ENCODE results near the gene EMILIN2. TPM values are rescaled to one million over a fixed set of nuclear protein-coding genes. Genes with fewer than 3 reads are reported as not detected.
"Not testable (repeated sequence)": the region's sequence is repeated elsewhere in the genome, so short reads cannot be mapped to it uniquely, and the experiment has no call there.

EMILIN2 gene
- total RNA-seq, 1 experiment from 2014 or later = 2.3 TPM

- Histone ChIP-seq H2AFZ (ENCODE audit: low read length) (no peak overlapping the region), H3K4me1 (ENCODE audit: low read length) (peaks cover 23% of the 10 kb centered on the region), H3K27me3 (ENCODE audit: low read length) (no peaks in the 10 kb centered on the region), H3K9me2 (replicated peaks; ENCODE audit: insufficient read depth, low read length) (no peaks in the 10 kb centered on the region), H3K36me3 (ENCODE audit: insufficient read depth, low read length) (no peaks in the 10 kb centered on the region), H3K79me2 (ENCODE audit: low read length) (no peaks in the 10 kb centered on the region), H4K20me1 (ENCODE audit: insufficient read depth, low read depth, low read length) (no peaks in the 10 kb centered on the region), H3K4me3 (ENCODE audit: low read length) (no peak overlapping the region), H3K9ac (ENCODE audit: low read length) (no peak overlapping the region), H3K9me3 (ENCODE audit: low read length) (no peaks in the 10 kb centered on the region), H3K27ac (ENCODE audit: low read length) (no peak overlapping the region), H3K4me2 (ENCODE audit: low read depth, low read length, poor library complexity, severe bottlenecking) (no peak overlapping the region)
- DNase-seq = no peak
These were observed 68.1 kb downstream of the EMILIN2 start for GRCh38 chr18:2914881-2915240.

GRCh38 chr18:2915486-2915885, 68.7 kb downstream of the EMILIN2 start:
- not testable (repeated sequence) for H3K36me3 ChIP-seq (ENCODE audit: insufficient read depth, low read length); H3K79me2 ChIP-seq (ENCODE audit: low read length); H3K27me3 ChIP-seq (ENCODE audit: low read length); H3K27ac ChIP-seq (ENCODE audit: low read length); H3K9me3 ChIP-seq (ENCODE audit: low read length); H2AFZ ChIP-seq (ENCODE audit: low read length); H3K9me2 ChIP-seq (replicated peaks; ENCODE audit: insufficient read depth, low read length); H4K20me1 ChIP-seq (ENCODE audit: insufficient read depth, low read depth, low read length); H3K4me3 ChIP-seq (ENCODE audit: low read length); H3K4me2 ChIP-seq (ENCODE audit: low read depth, low read length, poor library complexity, severe bottlenecking); DNase-seq; H3K9ac ChIP-seq (ENCODE audit: low read length)
- peaks cover 23% of the 10 kb centered on the region for H3K4me1 ChIP-seq (ENCODE audit: low read length)

GRCh38 chr18:2916184-2916583, 69.4 kb downstream of the EMILIN2 start:
- H3K27me3 ChIP-seq (ENCODE audit: low read length) = no peaks in the 10 kb centered on the region
- no peak for DNase-seq
- no peaks in the 10 kb centered on the region for H3K9me3 ChIP-seq (ENCODE audit: low read length)
- peaks cover 23% of the 10 kb centered on the region for H3K4me1 ChIP-seq (ENCODE audit: low read length)
- H3K4me3 ChIP-seq (ENCODE audit: low read length) = no peak overlapping the region
- H3K9me2 ChIP-seq (replicated peaks; ENCODE audit: insufficient read depth, low read length) = no peaks in the 10 kb centered on the region
- H3K27ac ChIP-seq (ENCODE audit: low read length) = no peak overlapping the region
- no peak overlapping the region for H2AFZ ChIP-seq (ENCODE audit: low read length)
- no peaks in the 10 kb centered on the region for H3K36me3 ChIP-seq (ENCODE audit: insufficient read depth, low read length)
- no peak overlapping the region for H3K4me2 ChIP-seq (ENCODE audit: low read depth, low read length, poor library complexity, severe bottlenecking)
- no peaks in the 10 kb centered on the region for H4K20me1 ChIP-seq (ENCODE audit: insufficient read depth, low read depth, low read length)
- H3K79me2 ChIP-seq (ENCODE audit: low read length) = no peaks in the 10 kb centered on the region
- no peak overlapping the region for H3K9ac ChIP-seq (ENCODE audit: low read length)

- H3K36me3 ChIP-seq (ENCODE audit: insufficient read depth, low read length) = no peaks in the 10 kb centered on the region
- peak; percentile 46 for DNase-seq
- H3K27ac ChIP-seq (ENCODE audit: low read length) = peak overlapping the region; percentile 41
- no peak overlapping the region for H2AFZ ChIP-seq (ENCODE audit: low read length)
- H3K4me1 ChIP-seq (ENCODE audit: low read length) = peaks cover 23% of the 10 kb centered on the region
- H3K4me3 ChIP-seq (ENCODE audit: low read length) = peak overlapping the region; percentile 16; the same call in 1 of the 2 replicates
- peak overlapping the region; percentile 41 for H3K4me2 ChIP-seq (ENCODE audit: low read depth, low read length, poor library complexity, severe bottlenecking)
- H3K27me3 ChIP-seq (ENCODE audit: low read length) = no peaks in the 10 kb centered on the region
- H3K9me2 ChIP-seq (replicated peaks; ENCODE audit: insufficient read depth, low read length) = no peaks in the 10 kb centered on the region
- H3K79me2 ChIP-seq (ENCODE audit: low read length) = no peaks in the 10 kb centered on the region
- H3K9ac ChIP-seq (ENCODE audit: low read length) = 0 out of 2 replicates have a peak overlapping the region, but pooled peaks have one; percentile 31
- H3K9me3 ChIP-seq (ENCODE audit: low read length) = no peaks in the 10 kb centered on the region
- no peaks in the 10 kb centered on the region for H4K20me1 ChIP-seq (ENCODE audit: insufficient read depth, low read depth, low read length)
These were observed 70.6 kb downstream of the EMILIN2 start for GRCh38 chr18:2917259-2918047.

GRCh38 chr18:2918761-2919550, 72.2 kb downstream of the EMILIN2 start:
- Histone ChIP-seq H2AFZ (ENCODE audit: low read length) (no peak overlapping the region), H3K9ac (ENCODE audit: low read length) (no peak overlapping the region), H4K20me1 (ENCODE audit: insufficient read depth, low read depth, low read length) (no peaks in the 10 kb centered on the region), H3K36me3 (ENCODE audit: insufficient read depth, low read length) (0 out of 2 replicates have a peak, but pooled peaks cover 3% of the 10 kb centered on the region), H3K4me1 (ENCODE audit: low read length) (peaks cover 23% of the 10 kb centered on the region), H3K4me3 (ENCODE audit: low read length) (no peak overlapping the region), H3K27ac (ENCODE audit: low read length) (no peak overlapping the region), H3K79me2 (ENCODE audit: low read length) (no peaks in the 10 kb centered on the region), H3K4me2 (ENCODE audit: low read depth, low read length, poor library complexity, severe bottlenecking) (no peak overlapping the region), H3K9me2 (replicated peaks; ENCODE audit: insufficient read depth, low read length) (no peaks in the 10 kb centered on the region), H3K27me3 (ENCODE audit: low read length) (no peaks in the 10 kb centered on the region), H3K9me3 (ENCODE audit: low read length) (no peaks in the 10 kb centered on the region)
- DNase-seq = no peak

GRCh38 chr18:2919600-2919999, 72.8 kb downstream of the EMILIN2 start:
- peaks cover 23% of the 10 kb centered on the region for H3K4me1 ChIP-seq (ENCODE audit: low read length)
- no peaks in the 10 kb centered on the region for H3K9me3 ChIP-seq (ENCODE audit: low read length)
- no peaks in the 10 kb centered on the region for H3K9me2 ChIP-seq (replicated peaks; ENCODE audit: insufficient read depth, low read length)
- no peak for DNase-seq
- H3K36me3 ChIP-seq (ENCODE audit: insufficient read depth, low read length) = 0 out of 2 replicates have a peak, but pooled peaks cover 3% of the 10 kb centered on the region
- H3K9ac ChIP-seq (ENCODE audit: low read length) = no peak overlapping the region
- H3K27me3 ChIP-seq (ENCODE audit: low read length) = no peaks in the 10 kb centered on the region
- no peaks in the 10 kb centered on the region for H3K79me2 ChIP-seq (ENCODE audit: low read length)
- H3K4me3 ChIP-seq (ENCODE audit: low read length) = no peak overlapping the region
- H4K20me1 ChIP-seq (ENCODE audit: insufficient read depth, low read depth, low read length) = no peaks in the 10 kb centered on the region
- H2AFZ ChIP-seq (ENCODE audit: low read length) = no peak overlapping the region
- no peak overlapping the region for H3K27ac ChIP-seq (ENCODE audit: low read length)
- no peak overlapping the region for H3K4me2 ChIP-seq (ENCODE audit: low read depth, low read length, poor library complexity, severe bottlenecking)

GRCh38 chr18:2920027-2920426, 73.2 kb downstream of the EMILIN2 start:
- no peaks in the 10 kb centered on the region for H3K79me2 ChIP-seq (ENCODE audit: low read length)

More at GRCh38 chr18:2920027-2920426, 73.2 kb downstream of the EMILIN2 start:
- Histone ChIP-seq H3K27me3 (ENCODE audit: low read length) (no peaks in the 10 kb centered on the region), H2AFZ (ENCODE audit: low read length) (no peak overlapping the region), H3K4me1 (ENCODE audit: low read length) (peaks cover 23% of the 10 kb centered on the region), H3K4me3 (ENCODE audit: low read length) (no peak overlapping the region), H3K4me2 (ENCODE audit: low read depth, low read length, poor library complexity, severe bottlenecking) (no peak overlapping the region), H3K9me3 (ENCODE audit: low read length) (no peaks in the 10 kb centered on the region), H3K36me3 (ENCODE audit: insufficient read depth, low read length) (0 out of 2 replicates have a peak, but pooled peaks cover 3% of the 10 kb centered on the region), H3K9ac (ENCODE audit: low read length) (no peak overlapping the region), H4K20me1 (ENCODE audit: insufficient read depth, low read depth, low read length) (no peaks in the 10 kb centered on the region), H3K27ac (ENCODE audit: low read length) (no peak overlapping the region), H3K9me2 (replicated peaks; ENCODE audit: insufficient read depth, low read length) (no peaks in the 10 kb centered on the region)
- DNase-seq = no peak

Measured in Karpas-422 (cell line).